ENCODE data around the gene CENPX.

The CENPX gene

GRCh38 chr17:82022310-82022980 lies at the start of gene CENPX:
TSS of gene CENPX (minus strand) at chr17:82022878. CDS start at chr17:82022861, 17 bp downstream.
- DNase-seq, result no peak

- no peak for DNase-seq
Measured at GRCh38 chr17:82070611-82071010, 47.9 kb upstream of the CENPX start.

DNA sequence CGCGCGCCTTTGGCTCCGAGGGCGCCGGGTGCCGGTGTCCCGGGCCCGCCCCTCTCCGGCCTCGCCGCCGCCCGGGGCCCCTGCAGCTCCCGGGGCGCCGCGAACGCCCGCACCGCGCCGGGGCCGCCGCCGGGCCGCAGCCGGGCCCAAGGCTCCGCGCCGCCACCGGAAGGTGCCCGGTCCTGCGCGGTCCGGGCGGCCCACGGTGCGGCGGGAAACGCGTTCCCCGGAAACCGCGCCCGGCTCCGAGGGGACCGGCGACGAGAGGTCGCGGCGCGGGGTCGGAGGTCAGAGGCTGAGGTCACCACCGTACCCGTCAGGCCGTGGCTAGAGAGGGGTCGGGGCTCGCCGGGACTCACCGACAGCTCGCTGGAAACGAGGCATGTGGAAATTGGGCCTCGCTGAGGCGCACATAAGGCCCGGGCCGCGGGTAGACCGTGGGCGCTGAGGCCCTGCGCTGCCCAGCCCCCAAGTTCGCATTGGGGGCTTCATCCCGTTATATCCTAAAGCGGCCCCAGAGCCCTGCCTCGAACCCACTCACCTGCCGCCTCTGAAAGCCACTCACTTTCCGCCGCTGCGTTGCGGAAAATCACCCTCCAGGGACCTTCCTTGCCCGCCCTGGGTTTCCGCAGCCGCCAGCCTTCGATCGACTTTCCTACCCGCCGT lies 43.1 kb upstream of the CENPX start, which contains the start of gene DUS1L:
DUS1L (minus strand) TSS at position 167 of the 666 bp plus-strand sequence. CDS start 745 bp downstream, outside the sequence.
- DNase-seq, result peak; percentile 68 to 79

GRCh38 chr17:82065193-82065637 lies 42.5 kb upstream of the CENPX start:
- peak in 1 of 2 donors; percentile 18 for DNase-seq

- DNase-seq, result no peak
Measured at GRCh38 chr17:82064433-82065192, 41.9 kb upstream of the CENPX start.

- no peak for DNase-seq
Measured at GRCh38 chr17:82063424-82064415, 41.0 kb upstream of the CENPX start.

GRCh38 chr17:82062984-82063368 lies 40.3 kb upstream of the CENPX start:
- DNase-seq, result no peak

- no peak for DNase-seq
Measured at GRCh38 chr17:82062076-82062983, 39.7 kb upstream of the CENPX start.

GRCh38 chr17:82061047-82061925 lies 38.6 kb upstream of the CENPX start:
- DNase-seq, result no peak

DNA sequence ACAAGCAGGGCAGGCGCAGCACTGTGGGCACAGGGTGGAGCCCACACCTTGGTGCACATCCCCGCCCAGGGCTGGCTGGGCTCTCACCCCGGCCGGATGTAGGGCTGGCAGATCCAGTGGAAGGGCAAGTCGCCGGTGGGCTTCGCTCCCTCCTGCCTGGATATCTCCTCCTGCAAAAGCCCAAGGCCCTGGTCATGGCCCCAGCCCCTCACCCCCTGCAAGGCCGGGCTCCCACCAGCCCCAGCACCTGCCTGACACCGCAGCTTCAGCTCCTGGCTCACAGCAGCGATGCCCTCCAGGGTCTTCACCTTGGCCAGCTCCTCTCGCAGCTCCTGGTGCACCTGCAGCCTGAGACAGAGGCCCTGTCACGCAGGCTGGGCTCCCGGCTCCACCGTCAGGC lies 37.9 kb upstream of the CENPX start:
- DNase-seq, result no peak

DNA sequence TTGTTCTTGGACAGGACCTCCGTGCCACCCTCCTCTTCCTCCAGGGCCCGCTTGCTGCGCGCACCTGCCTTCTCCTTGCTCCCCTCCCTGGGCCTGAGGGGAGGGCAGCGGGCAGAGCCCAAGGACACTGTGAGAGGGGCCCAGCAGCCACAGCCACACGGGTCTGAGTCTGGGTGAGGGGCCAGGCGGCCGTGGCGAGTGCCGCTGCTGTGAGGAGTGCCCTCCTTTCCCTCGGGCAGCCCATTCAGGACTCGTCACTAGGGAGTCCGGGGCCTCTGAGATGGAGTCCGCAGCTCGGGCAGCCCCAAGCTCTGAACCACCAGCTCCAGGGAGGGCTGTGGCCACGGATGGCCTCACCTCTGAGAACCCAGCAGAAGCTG lies 37.3 kb upstream of the CENPX start:
- no peak for DNase-seq

GRCh38 chr17:82059272-82060000 lies 36.8 kb upstream of the CENPX start:
- no peak for DNase-seq

DNA sequence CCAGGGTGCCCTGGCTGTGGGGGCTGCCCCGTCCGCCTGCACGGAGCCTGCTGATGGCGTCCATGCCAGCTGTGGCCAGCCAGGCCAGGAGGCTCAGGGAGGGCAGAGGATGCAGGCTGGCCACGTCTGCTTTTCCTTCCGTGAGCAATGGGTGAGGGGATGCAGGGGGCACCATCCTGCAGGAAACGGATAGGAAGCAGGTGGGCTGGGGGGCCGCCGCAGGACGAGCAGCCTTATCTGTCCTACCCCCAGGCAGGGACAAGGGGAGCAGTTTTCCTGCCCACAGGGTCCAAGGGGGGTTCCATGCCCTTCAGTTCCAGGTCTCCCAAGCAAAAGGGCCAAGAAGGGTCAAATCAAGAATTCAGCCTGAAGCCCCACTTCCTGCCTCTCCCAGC lies 36.2 kb upstream of the CENPX start:
- no peak for DNase-seq

- no peak for DNase-seq
Measured at GRCh38 chr17:82058230-82058854, 35.7 kb upstream of the CENPX start.

- no peak for DNase-seq
Measured at GRCh38 chr17:82056729-82057621, 34.3 kb upstream of the CENPX start.

GRCh38 chr17:82055965-82056728 lies 33.5 kb upstream of the CENPX start:
- DNase-seq, result no peak
